Ishikawa (cell line): ENCODE data around the gene CARD9.

Experiments
- CEBPB ChIP-seq: IDR thresholded peaks from 2 replicates; pipeline ENCODE4 v1.6.1; 2012
- CREB1 ChIP-seq: IDR thresholded peaks from 2 replicates; pipeline ENCODE4 v1.6.1; 2012; ENCODE audit warnings: low read depth
- EGR1 ChIP-seq: IDR thresholded peaks from 2 replicates; pipeline ENCODE4 v1.6.1; 2012
- EP300 ChIP-seq: IDR thresholded peaks from 2 replicates; pipeline ENCODE4 v1.6.1; 2012; ENCODE audit warnings: borderline replicate concordance
- FOXM1 ChIP-seq: IDR thresholded peaks from 2 replicates; pipeline ENCODE4 v1.6.1; 2012; ENCODE audit warnings: low read depth, borderline replicate concordance
- NFIC ChIP-seq: IDR thresholded peaks from 2 replicates; pipeline ENCODE4 v1.6.1; 2012
- RAD21 ChIP-seq: IDR thresholded peaks from 2 replicates; pipeline ENCODE4 v1.6.1; 2012; ENCODE audit warnings: low read depth
- TAF1 ChIP-seq: IDR thresholded peaks from 2 replicates; pipeline ENCODE4 v1.6.1; 2012; ENCODE audit warnings: low read depth, mild to moderate bottlenecking
- TCF12 ChIP-seq: IDR thresholded peaks from 2 replicates; pipeline ENCODE4 v1.6.1; 2012; ENCODE audit warnings: low read depth
- TEAD4 ChIP-seq: IDR thresholded peaks from 2 replicates; pipeline ENCODE4 v1.6.1; 2012
- YY1 ChIP-seq: IDR thresholded peaks from 2 replicates; pipeline ENCODE4 v1.6.1; 2012; ENCODE audit warnings: low read depth
- ZBTB7A ChIP-seq: IDR thresholded peaks from 2 replicates; pipeline ENCODE4 v1.6.1; 2012; ENCODE audit warnings: low read depth
- TF ChIP-seq, protein P1 (sequence below): IDR thresholded peaks from 2 replicates; pipeline ENCODE4 v1.6.1; 2012; ENCODE audit warnings: low read depth, mild to moderate bottlenecking
- TF ChIP-seq, protein P2 (sequence below): IDR thresholded peaks from 2 replicates; pipeline ENCODE4 v1.6.1; 2012
- TF ChIP-seq, protein P3 (sequence below): IDR thresholded peaks from 2 replicates; pipeline ENCODE4 v1.6.1; 2012

The CARD9 gene

DNA sequence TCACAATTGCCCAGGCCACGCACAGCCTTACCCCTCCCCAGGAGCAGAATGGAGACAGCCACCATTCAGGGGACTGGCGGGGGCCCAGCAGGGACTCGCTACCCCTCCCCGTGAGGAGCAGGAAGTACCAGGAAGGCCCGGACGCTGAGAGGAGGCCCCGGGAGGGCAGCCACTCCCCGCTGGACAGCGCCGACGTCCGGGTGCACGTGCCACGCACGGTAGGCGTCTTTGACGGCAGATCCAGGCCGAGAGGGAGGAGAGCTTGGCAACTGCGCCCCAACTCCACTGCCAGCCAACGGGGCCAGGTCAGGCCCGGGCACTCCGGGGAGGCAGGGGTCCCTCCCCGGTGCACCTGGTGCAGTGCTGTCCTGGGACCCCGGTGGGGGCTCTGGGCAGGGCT is 23.9 kb downstream of the CARD9 start:
- no peak for TF ChIP-seq YY1
- TF ChIP-seq, protein P1, sequence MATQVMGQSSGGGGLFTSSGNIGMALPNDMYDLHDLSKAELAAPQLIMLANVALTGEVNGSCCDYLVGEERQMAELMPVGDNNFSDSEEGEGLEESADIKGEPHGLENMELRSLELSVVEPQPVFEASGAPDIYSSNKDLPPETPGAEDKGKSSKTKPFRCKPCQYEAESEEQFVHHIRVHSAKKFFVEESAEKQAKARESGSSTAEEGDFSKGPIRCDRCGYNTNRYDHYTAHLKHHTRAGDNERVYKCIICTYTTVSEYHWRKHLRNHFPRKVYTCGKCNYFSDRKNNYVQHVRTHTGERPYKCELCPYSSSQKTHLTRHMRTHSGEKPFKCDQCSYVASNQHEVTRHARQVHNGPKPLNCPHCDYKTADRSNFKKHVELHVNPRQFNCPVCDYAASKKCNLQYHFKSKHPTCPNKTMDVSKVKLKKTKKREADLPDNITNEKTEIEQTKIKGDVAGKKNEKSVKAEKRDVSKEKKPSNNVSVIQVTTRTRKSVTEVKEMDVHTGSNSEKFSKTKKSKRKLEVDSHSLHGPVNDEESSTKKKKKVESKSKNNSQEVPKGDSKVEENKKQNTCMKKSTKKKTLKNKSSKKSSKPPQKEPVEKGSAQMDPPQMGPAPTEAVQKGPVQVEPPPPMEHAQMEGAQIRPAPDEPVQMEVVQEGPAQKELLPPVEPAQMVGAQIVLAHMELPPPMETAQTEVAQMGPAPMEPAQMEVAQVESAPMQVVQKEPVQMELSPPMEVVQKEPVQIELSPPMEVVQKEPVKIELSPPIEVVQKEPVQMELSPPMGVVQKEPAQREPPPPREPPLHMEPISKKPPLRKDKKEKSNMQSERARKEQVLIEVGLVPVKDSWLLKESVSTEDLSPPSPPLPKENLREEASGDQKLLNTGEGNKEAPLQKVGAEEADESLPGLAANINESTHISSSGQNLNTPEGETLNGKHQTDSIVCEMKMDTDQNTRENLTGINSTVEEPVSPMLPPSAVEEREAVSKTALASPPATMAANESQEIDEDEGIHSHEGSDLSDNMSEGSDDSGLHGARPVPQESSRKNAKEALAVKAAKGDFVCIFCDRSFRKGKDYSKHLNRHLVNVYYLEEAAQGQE, result peak; percentile 38; the same call in 1 of the 2 replicates

DNA sequence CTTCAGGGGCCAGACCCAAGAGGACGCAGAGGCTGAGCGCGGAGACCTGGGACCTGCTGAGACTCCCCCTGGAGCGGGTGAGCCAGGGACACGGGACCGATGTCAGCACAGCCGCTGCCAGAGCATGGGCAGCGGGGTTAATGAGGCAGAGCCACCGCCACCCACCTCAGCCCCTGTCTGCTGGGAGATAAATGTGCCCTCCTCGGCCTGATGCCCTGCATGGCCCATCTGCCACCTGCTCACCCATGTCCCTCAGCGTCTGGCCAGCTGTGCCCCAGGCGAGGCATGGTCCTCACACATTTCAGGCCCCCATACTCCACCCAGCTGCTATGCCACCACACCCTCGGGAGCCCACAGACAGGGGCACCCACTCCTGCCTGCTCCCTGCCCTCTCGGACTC is 24.8 kb downstream of the CARD9 start:
- TF ChIP-seq ZBTB7A (no peak), EGR1 (no peak), YY1 (no peak), NFIC (no peak), TAF1 (no peak), RAD21 (no peak), EP300 (no peak), CEBPB (no peak), TCF12 (no peak), FOXM1 (no peak), TEAD4 (no peak), CREB1 (no peak)
- TF ChIP-seq, protein P2, sequence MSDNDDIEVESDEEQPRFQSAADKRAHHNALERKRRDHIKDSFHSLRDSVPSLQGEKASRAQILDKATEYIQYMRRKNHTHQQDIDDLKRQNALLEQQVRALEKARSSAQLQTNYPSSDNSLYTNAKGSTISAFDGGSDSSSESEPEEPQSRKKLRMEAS, result no peak
- TF ChIP-seq, protein P1, result no peak
- TF ChIP-seq, protein P3, sequence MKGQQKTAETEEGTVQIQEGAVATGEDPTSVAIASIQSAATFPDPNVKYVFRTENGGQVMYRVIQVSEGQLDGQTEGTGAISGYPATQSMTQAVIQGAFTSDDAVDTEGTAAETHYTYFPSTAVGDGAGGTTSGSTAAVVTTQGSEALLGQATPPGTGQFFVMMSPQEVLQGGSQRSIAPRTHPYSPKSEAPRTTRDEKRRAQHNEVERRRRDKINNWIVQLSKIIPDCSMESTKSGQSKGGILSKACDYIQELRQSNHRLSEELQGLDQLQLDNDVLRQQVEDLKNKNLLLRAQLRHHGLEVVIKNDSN, result no peak

DNA sequence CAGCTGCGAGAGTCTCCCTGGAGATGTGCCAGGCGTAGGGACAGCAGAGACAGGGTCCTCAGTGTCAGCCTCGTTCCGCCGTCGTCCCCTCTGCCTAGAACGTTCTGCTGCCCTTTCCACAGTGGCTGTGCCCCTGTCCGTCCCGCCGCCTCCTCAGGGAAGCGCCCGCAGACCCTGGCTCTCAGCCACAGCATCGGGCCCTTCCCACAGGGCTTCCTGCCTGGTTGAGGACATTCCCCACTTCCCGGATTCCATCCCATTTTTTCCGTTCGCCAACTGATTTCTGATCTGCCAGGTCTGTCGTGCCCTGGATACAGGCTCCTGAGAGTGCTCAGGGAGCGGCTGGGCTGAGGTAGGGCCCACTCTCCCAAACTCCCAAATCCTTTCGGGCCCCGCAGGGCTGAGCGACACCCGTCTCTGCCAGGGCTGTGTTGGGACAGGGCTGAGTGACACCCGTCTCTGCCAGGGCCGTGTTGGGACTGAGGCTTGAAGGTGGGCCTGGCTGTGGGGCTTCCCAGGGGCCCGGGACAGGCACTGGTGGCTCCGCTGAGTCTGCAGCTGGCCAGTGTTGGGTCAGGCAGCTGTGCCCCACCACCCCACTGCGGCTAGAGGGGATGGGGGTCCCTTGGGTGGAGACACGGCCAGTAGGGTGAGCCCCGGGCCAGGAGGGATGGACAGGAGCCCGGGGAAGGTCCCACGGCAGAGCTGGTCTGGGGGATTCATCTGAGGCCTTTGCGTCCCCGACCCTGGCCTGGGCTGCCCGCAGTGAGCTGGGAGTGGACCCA is 25.8 kb downstream of the CARD9 start:
- no peak for TF ChIP-seq FOXM1
- no peak for TF ChIP-seq CREB1
- TF ChIP-seq TCF12, result no peak
- TF ChIP-seq, protein P3, result no peak
- no peak for TF ChIP-seq YY1
- no peak for TF ChIP-seq TAF1
- no peak for TF ChIP-seq RAD21
- no peak for TF ChIP-seq EGR1

DNA sequence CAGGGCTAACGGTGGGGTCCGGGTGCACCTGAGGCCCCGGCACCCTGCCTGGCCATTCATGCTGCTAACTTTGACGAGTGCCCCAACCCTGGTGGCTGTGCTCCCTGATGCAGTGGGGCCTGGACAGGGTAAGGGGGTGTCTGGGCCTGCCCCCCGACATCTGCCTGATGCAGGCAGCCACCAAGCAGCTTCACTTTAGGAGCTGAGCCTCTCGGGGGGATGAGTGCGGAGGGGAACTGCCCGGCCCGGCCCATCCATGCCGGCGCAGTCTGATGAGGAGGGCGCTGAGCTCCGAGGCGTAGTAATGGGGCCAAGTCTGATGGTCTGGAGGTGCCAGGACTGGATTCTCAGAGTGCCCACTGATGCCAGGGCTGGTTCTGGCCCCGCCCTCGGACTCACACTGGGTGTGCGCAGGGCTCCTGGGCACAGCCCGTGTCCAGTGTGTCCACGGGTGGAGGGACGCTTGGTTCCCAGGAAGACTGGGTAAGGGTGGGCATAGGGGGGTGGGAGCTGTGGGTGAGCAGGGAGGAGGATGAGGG is 26.5 kb downstream of the CARD9 start:
- TF ChIP-seq, protein P1, result no peak
- TF ChIP-seq ZBTB7A (no peak), EP300 (no peak), RAD21 (no peak), YY1 (no peak), CEBPB (no peak), EGR1 (no peak), FOXM1 (no peak), TAF1 (no peak), TCF12 (no peak), TEAD4 (no peak), CREB1 (no peak)
- TF ChIP-seq, protein P2, result no peak
- TF ChIP-seq, protein P3, result no peak
